Lung (tissue), 12 donors: Measurements from ENCODE around the gene TTC7B. TPM values are rescaled to one million over a fixed set of nuclear protein-coding genes. Genes with fewer than 3 reads are reported as not detected.

ENCODE experiments used
- ATAC-seq: fragments of 200-7000 bp; cut with Tn5 transposase; one replicate; pipeline ENCODE4 v1.9.1; 2020; ENCODE audit warnings: moderate number of reproducible peaks; ENCODE audit not compliant: insufficient read depth, low FRiP score
- DNase-seq, 3 donors: peaks; one replicate each; pipeline ENCODE4 v3.0.0-alpha.2; 2013 to 2017
- H3K27ac ChIP-seq, 2 donors: one replicate each; pipeline ENCODE4 v1.5.1; 2013; ENCODE audit warnings: mild to moderate bottlenecking in 2 of 2, moderate library complexity in 2 of 2, control low read depth in 1 of 2, inconsistent platforms in 1 of 2, low read depth in 1 of 2, low read length in 1 of 2
- H3K27me3 ChIP-seq, 3 donors: one replicate each; pipeline ENCODE4 v1.5.1; 2013; ENCODE audit warnings: low read length in 2 of 3; ENCODE audit not compliant: control insufficient read depth in 3 of 3, insufficient read depth in 3 of 3
- H3K36me3 ChIP-seq, 4 donors: one replicate each; pipeline ENCODE4 v1.5.1; 2013; ENCODE audit warnings: low read length in 4 of 4, mild to moderate bottlenecking in 1 of 4, moderate library complexity in 1 of 4; ENCODE audit not compliant: control insufficient read depth in 4 of 4, insufficient read depth in 4 of 4
- H3K4me1 ChIP-seq, 5 donors: one replicate each; pipeline ENCODE4 v1.5.1; 2013; ENCODE audit warnings: low read length in 5 of 5, mild to moderate bottlenecking in 2 of 5, moderate library complexity in 1 of 5; ENCODE audit not compliant: control insufficient read depth in 5 of 5, insufficient read depth in 5 of 5
- H3K4me3 ChIP-seq: one replicate; pipeline ENCODE4 v1.5.1; 2013; ENCODE audit warnings: mild to moderate bottlenecking, control low read depth, moderate library complexity
- H3K9ac ChIP-seq, 2 donors: one replicate each; pipeline ENCODE4 v1.5.1; 2013; ENCODE audit warnings: low read length in 2 of 2, control low read depth in 1 of 2; ENCODE audit not compliant: insufficient read depth in 1 of 2
- H3K9me3 ChIP-seq, 4 donors: one replicate each; pipeline ENCODE4 v1.5.1; 2013; ENCODE audit warnings: low read length in 3 of 4, mild to moderate bottlenecking in 1 of 4, moderate library complexity in 1 of 4; ENCODE audit not compliant: control insufficient read depth in 4 of 4, insufficient read depth in 3 of 4
- WGBS, 2 donors: extraction: QIAGEN DNeasy Blood & Tissue Kit; methylation state at CpG; one replicate each; pipeline ENCODE4 v1.1.7; 2013; 5-methylcytosine and 5-hydroxymethylcytosine counted together
- polyA plus RNA-seq, 2 donors: library from polyadenylated mRNA; stranded (reverse); fragments of 200-250 nt; gene quantifications; one replicate each; pipeline ENCODE4 v1.2.1, GENCODE V29; 2013
- total RNA-seq, 2 donors: library from RNA; depleted of rRNA in 1 of 2; stranded (reverse); fragments of >200 nt in 1 of 2; gene quantifications; one replicate each; pipeline ENCODE4 v1.2.1, GENCODE V29; 2014 to 2021
- TF ChIP-seq, protein P1 (sequence below): IDR thresholded peaks from 2 replicates; pipeline ENCODE4 v1.5.1; 2012; ENCODE audit warnings: mild to moderate bottlenecking; ENCODE audit errors: control extremely low read depth, extremely low read depth
- donor health status: control.
- donor health status: control.
- donor health status: Bipolar disorder and iron deficiency.
- donor health status: healthy.
- donor health status: DM: yes; HTN: yes; CAD: no.

The TTC7B gene
- total and polyA plus RNA-seq, 4 donors: 11.0 to 39.6 (median 23.0) TPM

DNA sequence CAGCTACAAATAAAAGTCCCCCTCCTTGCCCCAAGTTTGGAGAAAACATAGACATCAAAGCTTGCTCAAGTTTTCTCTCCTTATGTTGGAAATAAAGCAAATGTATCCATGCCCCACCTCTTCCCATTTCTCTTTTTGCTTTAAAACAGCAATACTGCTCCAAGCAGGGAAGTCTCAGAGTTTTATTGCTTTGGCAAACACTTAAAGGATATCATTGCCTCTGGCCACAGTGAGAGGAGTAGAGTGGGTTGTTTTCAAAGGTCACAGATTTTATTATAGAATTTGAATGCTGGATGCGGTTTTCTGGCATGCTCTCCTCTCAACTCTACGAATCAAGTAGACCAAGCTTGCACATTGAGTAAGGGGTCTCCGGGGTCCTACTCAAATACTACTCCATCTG is 149.7 kb downstream of the TTC7B start:
- H3K36me3 ChIP-seq: peaks cover 0 to 5% (median 3%) of the 10 kb centered on the region in 4 donors
- TF ChIP-seq, protein P1, sequence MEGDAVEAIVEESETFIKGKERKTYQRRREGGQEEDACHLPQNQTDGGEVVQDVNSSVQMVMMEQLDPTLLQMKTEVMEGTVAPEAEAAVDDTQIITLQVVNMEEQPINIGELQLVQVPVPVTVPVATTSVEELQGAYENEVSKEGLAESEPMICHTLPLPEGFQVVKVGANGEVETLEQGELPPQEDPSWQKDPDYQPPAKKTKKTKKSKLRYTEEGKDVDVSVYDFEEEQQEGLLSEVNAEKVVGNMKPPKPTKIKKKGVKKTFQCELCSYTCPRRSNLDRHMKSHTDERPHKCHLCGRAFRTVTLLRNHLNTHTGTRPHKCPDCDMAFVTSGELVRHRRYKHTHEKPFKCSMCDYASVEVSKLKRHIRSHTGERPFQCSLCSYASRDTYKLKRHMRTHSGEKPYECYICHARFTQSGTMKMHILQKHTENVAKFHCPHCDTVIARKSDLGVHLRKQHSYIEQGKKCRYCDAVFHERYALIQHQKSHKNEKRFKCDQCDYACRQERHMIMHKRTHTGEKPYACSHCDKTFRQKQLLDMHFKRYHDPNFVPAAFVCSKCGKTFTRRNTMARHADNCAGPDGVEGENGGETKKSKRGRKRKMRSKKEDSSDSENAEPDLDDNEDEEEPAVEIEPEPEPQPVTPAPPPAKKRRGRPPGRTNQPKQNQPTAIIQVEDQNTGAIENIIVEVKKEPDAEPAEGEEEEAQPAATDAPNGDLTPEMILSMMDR: no peak
- ATAC-seq (no peak), DNase-seq (peak in 2 of 3 donors; percentile 45 to 76)
- peaks cover 0 to 62% (median 0%) of the 10 kb centered on the region in 5 donors for H3K4me1 ChIP-seq
- WGBS, 2 donors: 64 to 86% methylated on average over 3 of the region's 3 CpGs
- H3K9me3 ChIP-seq: peaks cover 0 to 3% (median 0%) of the 10 kb centered on the region in 4 donors
- no peaks in the 10 kb centered on the region for H3K27me3 ChIP-seq
- no peak overlapping the region for H3K27ac ChIP-seq
- H3K9ac ChIP-seq: no peak overlapping the region
- no peak overlapping the region for H3K4me3 ChIP-seq

- WGBS, 2 donors: 80% methylated on average over 9 of the region's 9 CpGs
These were observed 150.8 kb downstream of the TTC7B start for GRCh38 chr14:90665321-90666000.

DNA sequence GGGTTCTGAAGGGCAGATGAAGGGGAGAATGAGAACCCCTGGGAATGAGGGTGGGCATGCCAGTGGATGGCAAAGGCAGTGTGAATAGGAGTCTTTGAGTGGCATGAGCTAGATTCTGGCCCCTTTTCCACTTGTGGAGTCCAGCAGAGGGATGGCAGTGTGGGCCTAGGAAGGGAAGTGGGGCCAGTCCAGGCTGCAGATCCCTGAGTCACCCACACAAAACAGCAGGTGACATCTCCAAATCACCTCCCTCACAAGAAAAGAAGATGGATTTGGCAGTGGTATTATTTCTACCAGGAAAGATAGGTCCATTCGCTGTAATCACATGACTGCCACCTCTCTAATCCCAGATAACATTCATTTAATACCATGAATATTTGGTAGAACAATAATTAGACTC is 151.3 kb downstream of the TTC7B start:
- Histone ChIP-seq H3K9ac (peak overlapping the region in 1 of 2 donors; percentile 24), H3K4me3 (no peak overlapping the region), H3K27ac (no peak overlapping the region), H3K27me3 (no peaks in the 10 kb centered on the region), H3K4me1 (peaks cover 0 to 66% (median 4%) of the 10 kb centered on the region in 5 donors), H3K9me3 (peaks cover 0 to 3% (median 0%) of the 10 kb centered on the region in 4 donors), H3K36me3 (peaks cover 0 to 5% (median 3%) of the 10 kb centered on the region in 4 donors)
- no peak for ATAC-seq
- WGBS, 2 donors: 70 to 88% methylated on average over 1 of the region's 1 CpG
- TF ChIP-seq, protein P1: no peak
- no peak for DNase-seq

More at GRCh38 chr14:90665321-90666000, 150.8 kb downstream of the TTC7B start:
- Histone ChIP-seq H3K27me3 (no peaks in the 10 kb centered on the region), H3K36me3 (peaks cover 0 to 5% (median 3%) of the 10 kb centered on the region in 4 donors), H3K27ac (no peak overlapping the region), H3K4me1 (peaks cover 0 to 66% (median 4%) of the 10 kb centered on the region in 5 donors), H3K9ac (peak overlapping the region in 1 of 2 donors; percentile 24), H3K9me3 (peaks cover 0 to 3% (median 0%) of the 10 kb centered on the region in 4 donors), H3K4me3 (no peak overlapping the region)
- ATAC-seq (no peak), DNase-seq (peak; percentile 87 to 97 (median 95))
- TF ChIP-seq, protein P1: no peak
